ENCODE data around the gene NPAS3. TPM values are rescaled to one million over a fixed set of nuclear protein-coding genes. Genes with fewer than 3 reads are reported as not detected.

Gene NPAS3
- total and polyA plus RNA-seq, 2 of the 8 experiments (the other 6 are each of a cell fraction or from before 2014, with no cell fraction given), result 0.11 to 0.60 TPM

DNA sequence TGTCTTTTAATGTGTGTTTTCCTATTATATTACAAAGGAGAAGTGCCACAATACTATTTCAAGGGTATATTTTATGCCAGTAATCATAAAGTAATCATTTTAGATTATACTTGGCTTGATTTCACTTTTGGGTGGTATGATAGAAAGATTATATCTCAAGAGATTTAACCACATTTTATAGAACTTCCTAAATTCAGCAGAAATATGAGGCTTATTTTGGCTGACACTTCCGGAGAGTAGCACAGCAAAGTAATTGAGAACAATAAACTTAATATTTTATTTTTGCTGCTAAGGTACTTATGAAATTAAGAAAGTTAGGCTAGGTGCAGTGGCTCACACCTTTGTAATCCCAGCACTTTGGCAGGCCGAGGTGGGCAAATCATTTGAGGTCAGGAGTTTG, 319.1 kb downstream of the NPAS3 start (continued):
- TF ChIP-seq, protein P1, sequence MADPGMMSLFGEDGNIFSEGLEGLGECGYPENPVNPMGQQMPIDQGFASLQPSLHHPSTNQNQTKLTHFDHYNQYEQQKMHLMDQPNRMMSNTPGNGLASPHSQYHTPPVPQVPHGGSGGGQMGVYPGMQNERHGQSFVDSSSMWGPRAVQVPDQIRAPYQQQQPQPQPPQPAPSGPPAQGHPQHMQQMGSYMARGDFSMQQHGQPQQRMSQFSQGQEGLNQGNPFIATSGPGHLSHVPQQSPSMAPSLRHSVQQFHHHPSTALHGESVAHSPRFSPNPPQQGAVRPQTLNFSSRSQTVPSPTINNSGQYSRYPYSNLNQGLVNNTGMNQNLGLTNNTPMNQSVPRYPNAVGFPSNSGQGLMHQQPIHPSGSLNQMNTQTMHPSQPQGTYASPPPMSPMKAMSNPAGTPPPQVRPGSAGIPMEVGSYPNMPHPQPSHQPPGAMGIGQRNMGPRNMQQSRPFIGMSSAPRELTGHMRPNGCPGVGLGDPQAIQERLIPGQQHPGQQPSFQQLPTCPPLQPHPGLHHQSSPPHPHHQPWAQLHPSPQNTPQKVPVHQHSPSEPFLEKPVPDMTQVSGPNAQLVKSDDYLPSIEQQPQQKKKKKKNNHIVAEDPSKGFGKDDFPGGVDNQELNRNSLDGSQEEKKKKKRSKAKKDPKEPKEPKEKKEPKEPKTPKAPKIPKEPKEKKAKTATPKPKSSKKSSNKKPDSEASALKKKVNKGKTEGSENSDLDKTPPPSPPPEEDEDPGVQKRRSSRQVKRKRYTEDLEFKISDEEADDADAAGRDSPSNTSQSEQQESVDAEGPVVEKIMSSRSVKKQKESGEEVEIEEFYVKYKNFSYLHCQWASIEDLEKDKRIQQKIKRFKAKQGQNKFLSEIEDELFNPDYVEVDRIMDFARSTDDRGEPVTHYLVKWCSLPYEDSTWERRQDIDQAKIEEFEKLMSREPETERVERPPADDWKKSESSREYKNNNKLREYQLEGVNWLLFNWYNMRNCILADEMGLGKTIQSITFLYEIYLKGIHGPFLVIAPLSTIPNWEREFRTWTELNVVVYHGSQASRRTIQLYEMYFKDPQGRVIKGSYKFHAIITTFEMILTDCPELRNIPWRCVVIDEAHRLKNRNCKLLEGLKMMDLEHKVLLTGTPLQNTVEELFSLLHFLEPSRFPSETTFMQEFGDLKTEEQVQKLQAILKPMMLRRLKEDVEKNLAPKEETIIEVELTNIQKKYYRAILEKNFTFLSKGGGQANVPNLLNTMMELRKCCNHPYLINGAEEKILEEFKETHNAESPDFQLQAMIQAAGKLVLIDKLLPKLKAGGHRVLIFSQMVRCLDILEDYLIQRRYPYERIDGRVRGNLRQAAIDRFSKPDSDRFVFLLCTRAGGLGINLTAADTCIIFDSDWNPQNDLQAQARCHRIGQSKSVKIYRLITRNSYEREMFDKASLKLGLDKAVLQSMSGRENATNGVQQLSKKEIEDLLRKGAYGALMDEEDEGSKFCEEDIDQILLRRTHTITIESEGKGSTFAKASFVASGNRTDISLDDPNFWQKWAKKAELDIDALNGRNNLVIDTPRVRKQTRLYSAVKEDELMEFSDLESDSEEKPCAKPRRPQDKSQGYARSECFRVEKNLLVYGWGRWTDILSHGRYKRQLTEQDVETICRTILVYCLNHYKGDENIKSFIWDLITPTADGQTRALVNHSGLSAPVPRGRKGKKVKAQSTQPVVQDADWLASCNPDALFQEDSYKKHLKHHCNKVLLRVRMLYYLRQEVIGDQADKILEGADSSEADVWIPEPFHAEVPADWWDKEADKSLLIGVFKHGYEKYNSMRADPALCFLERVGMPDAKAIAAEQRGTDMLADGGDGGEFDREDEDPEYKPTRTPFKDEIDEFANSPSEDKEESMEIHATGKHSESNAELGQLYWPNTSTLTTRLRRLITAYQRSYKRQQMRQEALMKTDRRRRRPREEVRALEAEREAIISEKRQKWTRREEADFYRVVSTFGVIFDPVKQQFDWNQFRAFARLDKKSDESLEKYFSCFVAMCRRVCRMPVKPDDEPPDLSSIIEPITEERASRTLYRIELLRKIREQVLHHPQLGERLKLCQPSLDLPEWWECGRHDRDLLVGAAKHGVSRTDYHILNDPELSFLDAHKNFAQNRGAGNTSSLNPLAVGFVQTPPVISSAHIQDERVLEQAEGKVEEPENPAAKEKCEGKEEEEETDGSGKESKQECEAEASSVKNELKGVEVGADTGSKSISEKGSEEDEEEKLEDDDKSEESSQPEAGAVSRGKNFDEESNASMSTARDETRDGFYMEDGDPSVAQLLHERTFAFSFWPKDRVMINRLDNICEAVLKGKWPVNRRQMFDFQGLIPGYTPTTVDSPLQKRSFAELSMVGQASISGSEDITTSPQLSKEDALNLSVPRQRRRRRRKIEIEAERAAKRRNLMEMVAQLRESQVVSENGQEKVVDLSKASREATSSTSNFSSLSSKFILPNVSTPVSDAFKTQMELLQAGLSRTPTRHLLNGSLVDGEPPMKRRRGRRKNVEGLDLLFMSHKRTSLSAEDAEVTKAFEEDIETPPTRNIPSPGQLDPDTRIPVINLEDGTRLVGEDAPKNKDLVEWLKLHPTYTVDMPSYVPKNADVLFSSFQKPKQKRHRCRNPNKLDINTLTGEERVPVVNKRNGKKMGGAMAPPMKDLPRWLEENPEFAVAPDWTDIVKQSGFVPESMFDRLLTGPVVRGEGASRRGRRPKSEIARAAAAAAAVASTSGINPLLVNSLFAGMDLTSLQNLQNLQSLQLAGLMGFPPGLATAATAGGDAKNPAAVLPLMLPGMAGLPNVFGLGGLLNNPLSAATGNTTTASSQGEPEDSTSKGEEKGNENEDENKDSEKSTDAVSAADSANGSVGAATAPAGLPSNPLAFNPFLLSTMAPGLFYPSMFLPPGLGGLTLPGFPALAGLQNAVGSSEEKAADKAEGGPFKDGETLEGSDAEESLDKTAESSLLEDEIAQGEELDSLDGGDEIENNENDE (IDR thresholded peaks at IDR 0.05; ENCODE audit: insufficient replicate concordance, low read length), result no peak
- no peak for TF ChIP-seq HDAC2 (IDR thresholded peaks at IDR 0.05; ENCODE audit: borderline replicate concordance in 1 of 2, low read depth in 2 of 2, low read length in 2 of 2)
- TF ChIP-seq GTF2F1 (IDR thresholded peaks at IDR 0.05; ENCODE audit: borderline replicate concordance, low read depth, low read length), result no peak
- TF ChIP-seq RAD21 (IDR thresholded peaks at IDR 0.05 in 1 of 2, conservative IDR thresholded peaks at IDR 0.05 in 1 of 2; ENCODE audit: low read depth in 2 of 2, low read length in 2 of 2), result no peak

Data from H1 (cell line).